H4 (cell line): ENCODE results near the gene GSTA2. TPM values are rescaled to one million over a fixed set of nuclear protein-coding genes. Genes with fewer than 3 reads are reported as not detected.
"Not testable (repeated sequence)": the region's sequence is repeated elsewhere in the genome, so short reads cannot be mapped to it uniquely, and the experiment has no call there.

Experiments used
- DNase-seq: peaks from one replicate; pipeline ENCODE4 v3.0.0-alpha.2; 2015; ENCODE audit warnings: low spot score
- total RNA-seq: library from RNA; depleted of rRNA; stranded (reverse); fragments of >200 nt; shearing (Covaris generic); gene quantifications from 2 replicates; pipeline ENCODE4 v1.2.3, GENCODE V29; 2014; rRNA removed

GSTA2 gene
- 0.37 TPM in 1 of 2 replicates, not detected in the other for total RNA-seq

GRCh38 chr6:52763322-52763916 is at the start of gene GSTA2:
Gene GSTA2 (minus strand): TSS chr6:52763475. CDS start chr6:52757947, 5,528 bp downstream.
- DNase-seq: not testable (repeated sequence)

GRCh38 chr6:52809777-52810176 is 46.5 kb upstream of the GSTA2 start:
- not testable (repeated sequence) for DNase-seq

GRCh38 chr6:52808660-52809059 is 45.4 kb upstream of the GSTA2 start:
- no peak for DNase-seq

GRCh38 chr6:52803668-52804255 is 40.5 kb upstream of the GSTA2 start, which contains the start of gene GSTA1:
Gene GSTA1 (minus strand): TSS chr6:52803816. CDS start chr6:52799267, 4,549 bp downstream.
- DNase-seq: not testable (repeated sequence)

GRCh38 chr6:52802806-52803205 is 39.5 kb upstream of the GSTA2 start:
- DNase-seq: no peak

GRCh38 chr6:52801188-52801841 is 38.0 kb upstream of the GSTA2 start:
- DNase-seq: no peak

- not testable (repeated sequence) for DNase-seq
Measured at GRCh38 chr6:52799272-52799671, 36.0 kb upstream of the GSTA2 start.

GRCh38 chr6:52794366-52794765 is 31.1 kb upstream of the GSTA2 start:
- DNase-seq: not testable (repeated sequence)

- DNase-seq: no peak
Measured at GRCh38 chr6:52790861-52791260, 27.6 kb upstream of the GSTA2 start.

GRCh38 chr6:52789658-52790057 is 26.4 kb upstream of the GSTA2 start:
- DNase-seq: peak; percentile 31

GRCh38 chr6:52788478-52788877 is 25.2 kb upstream of the GSTA2 start:
- no peak for DNase-seq

- no peak for DNase-seq
Measured at GRCh38 chr6:52787917-52788316, 24.6 kb upstream of the GSTA2 start.

GRCh38 chr6:52786249-52786956 is 23.1 kb upstream of the GSTA2 start:
- DNase-seq: no peak

GRCh38 chr6:52782696-52783274 is 19.5 kb upstream of the GSTA2 start:
- DNase-seq: not testable (repeated sequence)

GRCh38 chr6:52782209-52782608 is 18.9 kb upstream of the GSTA2 start:
- not testable (repeated sequence) for DNase-seq

- DNase-seq: no peak
Measured at GRCh38 chr6:52779237-52779636, 16.0 kb upstream of the GSTA2 start.

GRCh38 chr6:52776711-52777351 is 13.6 kb upstream of the GSTA2 start:
- DNase-seq: not testable (repeated sequence)

GRCh38 chr6:52769399-52769798 is 6.1 kb upstream of the GSTA2 start:
- DNase-seq: not testable (repeated sequence)

- not testable (repeated sequence) for DNase-seq
Measured at GRCh38 chr6:52767658-52768057, 4.4 kb upstream of the GSTA2 start.

GRCh38 chr6:52761673-52762491 is 1.4 kb downstream of the GSTA2 start:
- DNase-seq: not testable (repeated sequence)
